T-cell (primary cell): ENCODE data around the gene OR6J1. TPM values are rescaled to one million over a fixed set of nuclear protein-coding genes. Genes with fewer than 3 reads are reported as not detected.
A peak's percentile ranks its signal among the peaks of the same experiment; 100 is the strongest.

Source experiments
- ATAC-seq, 4 experiments: fragments of 200-7000 bp in 3 of 4; fragments of 150-1000 bp in 1 of 4; cut with Tn5 transposase; replicated peaks in 1 of 4; 1 replicate in 3 of 4; 2 replicates in 1 of 4; pipeline ENCODE4 v1.10.0; 2021; ENCODE audit warnings: moderate library complexity in 3 of 4, mild to moderate bottlenecking in 2 of 4, moderate number of reproducible peaks in 1 of 4
- CTCF ChIA-PET, 2 donors: fragments of 300-600 bp; sonication (Branson Sonifier 250); formaldehyde crosslinking; loops; one replicate each; lab custom pipeline; 2022; ENCODE audit warnings: antibody characterized with exemption in 2 of 2; lab: Charles Lee
- POLR2A ChIA-PET, 2 donors: fragments of 300-600 bp; sonication (Branson Sonifier 250); formaldehyde crosslinking; loops; one replicate each; lab custom pipeline; 2022; ENCODE audit warnings: antibody characterized with exemption in 2 of 2; lab: Charles Lee
- DNase-seq, 35 experiments: peaks; one replicate each; pipeline versions ENCODE4 v3.0.0 to v3.0.0-alpha.2; 2013 to 2023
- H3K27ac ChIP-seq: one replicate; pipeline ENCODE4 v1.5.1; 2013; ENCODE audit warnings: low read length
- H3K27me3 ChIP-seq, 2 experiments: replicated peaks in 1 of 2; 1 replicate in 1 of 2; 2 replicates in 1 of 2; pipeline versions ENCODE4 v1.6.1 to v1.7.0; 2013; ENCODE audit warnings: low read length in 1 of 2, mixed read lengths in 1 of 2; ENCODE audit not compliant: control insufficient read depth in 2 of 2, insufficient read depth in 2 of 2; ENCODE audit errors: extremely low read depth in 1 of 2
- H3K36me3 ChIP-seq, 2 donors: 1 replicate in 1 of 2; 2 replicates in 1 of 2; pipeline versions ENCODE4 v1.6.1 to v1.7.0; 2013; ENCODE audit warnings: low read length in 1 of 2; ENCODE audit not compliant: control insufficient read depth in 2 of 2, insufficient read depth in 1 of 2; ENCODE audit errors: extremely low read depth in 1 of 2
- H3K4me1 ChIP-seq, 2 experiments: 1 replicate in 1 of 2; 2 replicates in 1 of 2; pipeline versions ENCODE4 v1.6.1 to v1.7.0; 2013; ENCODE audit warnings: low read length in 2 of 2, mixed read lengths in 1 of 2; ENCODE audit not compliant: insufficient read depth in 2 of 2, control insufficient read depth in 1 of 2; ENCODE audit errors: extremely low read depth in 1 of 2
- H3K4me3 ChIP-seq, 2 donors: 1 replicate in 1 of 2; 2 replicates in 1 of 2; pipeline versions ENCODE4 v1.5.1 to v1.7.0; 2013; ENCODE audit warnings: mild to moderate bottlenecking in 2 of 2, low read length in 1 of 2, moderate library complexity in 1 of 2; ENCODE audit not compliant: control insufficient read depth in 1 of 2; ENCODE audit errors: extremely low read depth in 1 of 2
- H3K9me3 ChIP-seq: 2 replicates; pipeline ENCODE4 v1.7.0; 2013
- H3K27ac Mint-ChIP-seq, 2 donors: one replicate each; pipeline ENCODE4 v1.8.0; 2020 to 2021; ENCODE audit warnings: mild to moderate bottlenecking in 2 of 2, mixed read lengths in 2 of 2
- H3K27me3 Mint-ChIP-seq, 2 donors: one replicate each; pipeline ENCODE4 v1.8.0; 2021 to 2022; ENCODE audit warnings: mixed read lengths in 2 of 2
- H3K36me3 Mint-ChIP-seq: one replicate; pipeline ENCODE4 v1.8.0; 2021; ENCODE audit warnings: mixed read lengths
- H3K4me1 Mint-ChIP-seq, 3 donors: one replicate each; pipeline ENCODE4 v1.8.0; 2020 to 2022; ENCODE audit warnings: mixed read lengths in 3 of 3, mild to moderate bottlenecking in 1 of 3
- H3K4me3 Mint-ChIP-seq, 3 donors: one replicate each; pipeline ENCODE4 v1.8.0; 2020 to 2022; ENCODE audit warnings: mild to moderate bottlenecking in 3 of 3, mixed read lengths in 3 of 3, moderate library complexity in 3 of 3
- H3K9me3 Mint-ChIP-seq, 3 donors: one replicate each; pipeline ENCODE4 v1.8.0; 2020 to 2022; ENCODE audit warnings: mixed read lengths in 3 of 3
- WGBS: methylation state at CpG from one replicate; pipeline ENCODE4 v1.1.5; 2013; ENCODE audit warnings: missing lambda C conversion rate; ENCODE audit not compliant: insufficient coverage; 5-methylcytosine and 5-hydroxymethylcytosine counted together
- total RNA-seq, 35 experiments: library from RNA in 6 of 35; stranded (reverse) in 6 of 35; fragments of 120-200 nt in 1 of 35; gene quantifications; one replicate each; pipeline versions ENCODE4 v1.2.1 to v1.2.4 and lab custom pipeline; 2013 to 2026

Gene OR6J1
- total RNA-seq, 5 donors from 2014 or later (not counting 1 experiment from before 2014, with no cell fraction given) = not detected

- Mint-ChIP-seq H3K27me3 (no peaks in the 10 kb centered on the region), H3K9me3 (no peaks in the 10 kb centered on the region), H3K36me3 (no peaks in the 10 kb centered on the region), H3K27ac (no peak overlapping the region), H3K4me3 (no peak overlapping the region), H3K4me1 (no peaks in the 10 kb centered on the region)
- ATAC-seq = no peak
- DNase-seq = no peak
- Histone ChIP-seq H3K9me3 (no peaks in the 10 kb centered on the region), H3K4me1 (no peaks in the 10 kb centered on the region), H3K36me3 (no peaks in the 10 kb centered on the region), H3K27me3 (no peaks in the 10 kb centered on the region), H3K4me3 (no peak overlapping the region), H3K27ac (no peak overlapping the region)
- CTCF ChIA-PET = interaction anchor here (0.5 to 0.7 kb wide), 2 partner anchors 233 to 298 kb away, joined by 3 read pairs; no protein-coding TSS in a partner anchor
- WGBS = no CpG with 5 or more reads among the region's 1 CpG
- POLR2A ChIA-PET = interaction anchor here in 1 of 2 donors (0.6 kb wide), 1 partner anchor 26 kb away, joined by 4 read pairs; no protein-coding TSS in a partner anchor
Observed at GRCh38 chr14:22657861-22658260, 13.7 kb upstream of the OR6J1 start.

- Mint-ChIP-seq H3K27me3 (no peaks in the 10 kb centered on the region), H3K27ac (no peak overlapping the region), H3K9me3 (no peaks in the 10 kb centered on the region), H3K4me1 (no peaks in the 10 kb centered on the region), H3K36me3 (no peaks in the 10 kb centered on the region), H3K4me3 (no peak overlapping the region)
- Histone ChIP-seq H3K36me3 (no peaks in the 10 kb centered on the region), H3K27me3 (no peaks in the 10 kb centered on the region), H3K4me3 (no peak overlapping the region), H3K4me1 (no peaks in the 10 kb centered on the region), H3K9me3 (no peaks in the 10 kb centered on the region), H3K27ac (no peak overlapping the region)
- ChIA-PET POLR2A (interaction anchor here in 1 of 2 donors (0.6 kb wide), 1 partner anchor 25 kb away, joined by 4 read pairs; no protein-coding TSS in a partner anchor), CTCF (interaction anchor here (0.6 to 0.7 kb wide), 2 partner anchors 292 to 299 kb away, joined by 3 read pairs; no protein-coding TSS in a partner anchor)
- no peak for DNase-seq
- 91% methylated on average over 3 of the region's 8 CpGs for WGBS
- ATAC-seq = no peak
Observed at GRCh38 chr14:22656945-22657731, 13.0 kb upstream of the OR6J1 start.

GRCh38 chr14:22656226-22656625 is 12.1 kb upstream of the OR6J1 start:
- H3K9me3 Mint-ChIP-seq = no peaks in the 10 kb centered on the region
- Histone ChIP-seq H3K9me3 (no peaks in the 10 kb centered on the region), H3K27ac (no peak overlapping the region), H3K36me3 (no peaks in the 10 kb centered on the region), H3K4me3 (no peak overlapping the region), H3K27me3 (no peaks in the 10 kb centered on the region), H3K4me1 (no peaks in the 10 kb centered on the region)
- no peaks in the 10 kb centered on the region for H3K27me3 Mint-ChIP-seq
- CTCF ChIA-PET = interaction anchor here (0.6 to 1.0 kb wide), 3 partner anchors 86 to 1460 kb away, joined by 3 to 4 read pairs (median 3); no protein-coding TSS in a partner anchor
- H3K27ac Mint-ChIP-seq = no peak overlapping the region
- no peak overlapping the region for H3K4me3 Mint-ChIP-seq
- no CpG with 5 or more reads among the region's 2 CpGs for WGBS
- H3K4me1 Mint-ChIP-seq = no peaks in the 10 kb centered on the region
- no peak for ATAC-seq
- no peak for DNase-seq
- POLR2A ChIA-PET = interaction anchor here in 1 of 2 donors (0.7 kb wide), 1 partner anchor 578 kb away, joined by 3 read pairs; no protein-coding TSS in a partner anchor
- H3K36me3 Mint-ChIP-seq = no peaks in the 10 kb centered on the region

GRCh38 chr14:22653012-22653621 is 9.0 kb upstream of the OR6J1 start:
- CTCF ChIA-PET = interaction anchor here (0.6 to 2.5 kb wide), 13 partner anchors 60 to 1551 kb away, joined by 3 to 17 read pairs (median 4); partner anchors contain the start of gene DAD1 (in 2 of the 2)

GRCh38 chr14:22651586-22651985 is 7.4 kb upstream of the OR6J1 start:
- Histone ChIP-seq H3K27me3 (no peaks in the 10 kb centered on the region), H3K4me3 (no peak overlapping the region), H3K4me1 (no peaks in the 10 kb centered on the region), H3K9me3 (no peaks in the 10 kb centered on the region), H3K36me3 (no peaks in the 10 kb centered on the region), H3K27ac (no peak overlapping the region)
- POLR2A ChIA-PET = no interaction called here
- CTCF ChIA-PET = interaction anchor here (0.5 to 2.5 kb wide), 5 partner anchors 53 to 833 kb away, joined by 3 to 17 read pairs (median 5); partner anchors contain the start of gene ABHD4 (in 1 of the 2)
- Mint-ChIP-seq H3K9me3 (no peaks in the 10 kb centered on the region), H3K4me1 (no peaks in the 10 kb centered on the region), H3K27me3 (no peaks in the 10 kb centered on the region), H3K4me3 (no peak overlapping the region), H3K27ac (no peak overlapping the region), H3K36me3 (no peaks in the 10 kb centered on the region)
- no CpG with 5 or more reads among the region's 2 CpGs for WGBS
- no peak for DNase-seq
- ATAC-seq = no peak

More at GRCh38 chr14:22653012-22653621, 9.0 kb upstream of the OR6J1 start:
- ATAC-seq = peak; percentile 77 to 89 (median 84)
- peak in 34 of 35 experiments; percentile 2 to 70 (median 26) for DNase-seq
- Histone ChIP-seq H3K36me3 (no peaks in the 10 kb centered on the region), H3K4me3 (no peak overlapping the region), H3K27ac (no peak overlapping the region), H3K27me3 (no peaks in the 10 kb centered on the region), H3K4me1 (no peaks in the 10 kb centered on the region), H3K9me3 (no peaks in the 10 kb centered on the region)
- POLR2A ChIA-PET = interaction anchor here (0.5 to 1.0 kb wide), 2 partner anchors 83 to 182 kb away, joined by 4 read pairs; no protein-coding TSS in a partner anchor
- H3K36me3 Mint-ChIP-seq = no peaks in the 10 kb centered on the region
- H3K4me1 Mint-ChIP-seq = no peaks in the 10 kb centered on the region
- no peaks in the 10 kb centered on the region for H3K9me3 Mint-ChIP-seq
- H3K27me3 Mint-ChIP-seq = no peaks in the 10 kb centered on the region
- no peak overlapping the region for H3K27ac Mint-ChIP-seq
- H3K4me3 Mint-ChIP-seq = no peak overlapping the region
- 40% methylated on average over 1 of the region's 4 CpGs for whole genome bisulfite sequencing

- Histone ChIP-seq H3K4me1 (no peaks in the 10 kb centered on the region), H3K9me3 (no peaks in the 10 kb centered on the region), H3K27me3 (no peaks in the 10 kb centered on the region), H3K4me3 (no peak overlapping the region), H3K27ac (no peak overlapping the region), H3K36me3 (no peaks in the 10 kb centered on the region)
- no peak overlapping the region for H3K27ac Mint-ChIP-seq
- H3K27me3 Mint-ChIP-seq = no peaks in the 10 kb centered on the region
- H3K36me3 Mint-ChIP-seq = no peaks in the 10 kb centered on the region
- no peak overlapping the region for H3K4me3 Mint-ChIP-seq
- ATAC-seq (no peak), DNase-seq (no peak)
- CTCF ChIA-PET = interaction anchor here in 1 of 2 donors (0.5 to 1.3 kb wide), 3 partner anchors 52 to 833 kb away, joined by 3 to 5 read pairs (median 4); partner anchors contain the start of gene ABHD4
- POLR2A ChIA-PET = no interaction called here
- no peaks in the 10 kb centered on the region for H3K9me3 Mint-ChIP-seq
- H3K4me1 Mint-ChIP-seq = no peaks in the 10 kb centered on the region
- WGBS = 60% methylated on average over 1 of the region's 3 CpGs
Observed at GRCh38 chr14:22650960-22651521, 6.9 kb upstream of the OR6J1 start.
